ENCODE data around the gene COL4A1.

GRCh38 chr13:110334256-110334655 is 27.3 kb upstream of the COL4A1 start:
- TF ChIP-seq CTCF (IDR thresholded peaks at IDR 0.05) (no peak), POLR2A (IDR thresholded peaks at IDR 0.05; ENCODE audit: low read length) (no peak), CBX2 (IDR thresholded peaks at IDR 0.05; ENCODE audit: borderline replicate concordance, low read depth) (no peak), RFX5 (IDR thresholded peaks at IDR 0.05) (no peak), EP300 (IDR thresholded peaks at IDR 0.05) (no peak), MYC (IDR thresholded peaks at IDR 0.05; ENCODE audit: borderline replicate concordance, low read length) (no peak), HDAC2 (IDR thresholded peaks at IDR 0.05) (no peak)
- TF ChIP-seq, protein P1, sequence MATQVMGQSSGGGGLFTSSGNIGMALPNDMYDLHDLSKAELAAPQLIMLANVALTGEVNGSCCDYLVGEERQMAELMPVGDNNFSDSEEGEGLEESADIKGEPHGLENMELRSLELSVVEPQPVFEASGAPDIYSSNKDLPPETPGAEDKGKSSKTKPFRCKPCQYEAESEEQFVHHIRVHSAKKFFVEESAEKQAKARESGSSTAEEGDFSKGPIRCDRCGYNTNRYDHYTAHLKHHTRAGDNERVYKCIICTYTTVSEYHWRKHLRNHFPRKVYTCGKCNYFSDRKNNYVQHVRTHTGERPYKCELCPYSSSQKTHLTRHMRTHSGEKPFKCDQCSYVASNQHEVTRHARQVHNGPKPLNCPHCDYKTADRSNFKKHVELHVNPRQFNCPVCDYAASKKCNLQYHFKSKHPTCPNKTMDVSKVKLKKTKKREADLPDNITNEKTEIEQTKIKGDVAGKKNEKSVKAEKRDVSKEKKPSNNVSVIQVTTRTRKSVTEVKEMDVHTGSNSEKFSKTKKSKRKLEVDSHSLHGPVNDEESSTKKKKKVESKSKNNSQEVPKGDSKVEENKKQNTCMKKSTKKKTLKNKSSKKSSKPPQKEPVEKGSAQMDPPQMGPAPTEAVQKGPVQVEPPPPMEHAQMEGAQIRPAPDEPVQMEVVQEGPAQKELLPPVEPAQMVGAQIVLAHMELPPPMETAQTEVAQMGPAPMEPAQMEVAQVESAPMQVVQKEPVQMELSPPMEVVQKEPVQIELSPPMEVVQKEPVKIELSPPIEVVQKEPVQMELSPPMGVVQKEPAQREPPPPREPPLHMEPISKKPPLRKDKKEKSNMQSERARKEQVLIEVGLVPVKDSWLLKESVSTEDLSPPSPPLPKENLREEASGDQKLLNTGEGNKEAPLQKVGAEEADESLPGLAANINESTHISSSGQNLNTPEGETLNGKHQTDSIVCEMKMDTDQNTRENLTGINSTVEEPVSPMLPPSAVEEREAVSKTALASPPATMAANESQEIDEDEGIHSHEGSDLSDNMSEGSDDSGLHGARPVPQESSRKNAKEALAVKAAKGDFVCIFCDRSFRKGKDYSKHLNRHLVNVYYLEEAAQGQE (IDR thresholded peaks at IDR 0.05), result no peak
- TF ChIP-seq, protein P2, sequence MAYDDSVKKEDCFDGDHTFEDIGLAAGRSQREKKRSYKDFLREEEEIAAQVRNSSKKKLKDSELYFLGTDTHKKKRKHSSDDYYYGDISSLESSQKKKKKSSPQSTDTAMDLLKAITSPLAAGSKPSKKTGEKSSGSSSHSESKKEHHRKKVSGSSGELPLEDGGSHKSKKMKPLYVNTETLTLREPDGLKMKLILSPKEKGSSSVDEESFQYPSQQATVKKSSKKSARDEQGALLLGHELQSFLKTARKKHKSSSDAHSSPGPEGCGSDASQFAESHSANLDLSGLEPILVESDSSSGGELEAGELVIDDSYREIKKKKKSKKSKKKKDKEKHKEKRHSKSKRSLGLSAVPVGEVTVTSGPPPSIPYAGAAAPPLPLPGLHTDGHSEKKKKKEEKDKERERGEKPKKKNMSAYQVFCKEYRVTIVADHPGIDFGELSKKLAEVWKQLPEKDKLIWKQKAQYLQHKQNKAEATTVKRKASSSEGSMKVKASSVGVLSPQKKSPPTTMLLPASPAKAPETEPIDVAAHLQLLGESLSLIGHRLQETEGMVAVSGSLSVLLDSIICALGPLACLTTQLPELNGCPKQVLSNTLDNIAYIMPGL (CRISPR knock-in tag; IDR thresholded peaks at IDR 0.05; ENCODE audit: borderline replicate concordance), result no peak

Measured in A549 (cell line).